Activated T-helper 1 cell treated with anti-CD3 and anti-CD28 coated beads, Interleukin-12 subunit alpha, Interleukin-12 subunit beta, Interleukin-2, Interleukin-4 antibody, amounts not matched to agents 30 ng/mL and 10 ng/mL and 1 ng/mL, durations not matched to agents 14 hours and 24 hours and 36 hours (primary cell): ENCODE data around the gene MARCHF11. TPM values are rescaled to one million over a fixed set of nuclear protein-coding genes. Genes with fewer than 3 reads are reported as not detected.

ENCODE experiments used
- DNase-seq: peaks from one replicate; pipeline ENCODE4 v3.0.0; 2021; ENCODE audit warnings: low spot score
- H3K27ac Mint-ChIP-seq: one replicate; pipeline ENCODE4 v1.8.0; 2021; ENCODE audit warnings: mild to moderate bottlenecking, mixed read lengths
- H3K27me3 Mint-ChIP-seq: one replicate; pipeline ENCODE4 v1.8.0; 2022; ENCODE audit warnings: mild to moderate bottlenecking, moderate library complexity, mixed read lengths; ENCODE audit not compliant: insufficient read depth
- H3K36me3 Mint-ChIP-seq: one replicate; pipeline ENCODE4 v1.8.0; 2021; ENCODE audit warnings: low read depth, mixed read lengths
- H3K4me1 Mint-ChIP-seq: one replicate; pipeline ENCODE4 v1.8.0; 2021; ENCODE audit warnings: low read depth, mixed read lengths
- H3K4me3 Mint-ChIP-seq: one replicate; pipeline ENCODE4 v1.8.0; 2021; ENCODE audit warnings: mild to moderate bottlenecking, moderate library complexity, mixed read lengths
- H3K9me3 Mint-ChIP-seq: one replicate; pipeline ENCODE4 v1.8.0; 2021; ENCODE audit warnings: mixed read lengths
- intact Hi-C: fragments of 100-400 bp; cut with micrococcal nuclease; formaldehyde crosslinking; loops from one replicate; pipeline ENCODE4 v1.15.1; 2024
- total RNA-seq: library from RNA; stranded (reverse); gene quantifications from 2 replicates; pipeline ENCODE4 v1.2.3, GENCODE V29; 2022

The MARCHF11 gene
- total RNA-seq, 1 donor from 2014 or later: not detected

- no peaks in the 10 kb centered on the region for H3K27me3 Mint-ChIP-seq
- DNase-seq: no peak
- no peaks in the 10 kb centered on the region for H3K9me3 Mint-ChIP-seq
- no peaks in the 10 kb centered on the region for H3K36me3 Mint-ChIP-seq
- H3K27ac Mint-ChIP-seq: no peak overlapping the region
- intact Hi-C loops: no loop called here
- H3K4me3 Mint-ChIP-seq: no peak overlapping the region
- no peaks in the 10 kb centered on the region for H3K4me1 Mint-ChIP-seq
Measured at GRCh38 chr5:16147179-16147900, 32.3 kb downstream of the MARCHF11 start.

- H3K27me3 Mint-ChIP-seq: no peaks in the 10 kb centered on the region
- H3K4me1 Mint-ChIP-seq: no peaks in the 10 kb centered on the region
- no peak overlapping the region for H3K27ac Mint-ChIP-seq
- no peak overlapping the region for H3K4me3 Mint-ChIP-seq
- H3K36me3 Mint-ChIP-seq: no peaks in the 10 kb centered on the region
- intact Hi-C loops: no loop called here
- DNase-seq: no peak
- H3K9me3 Mint-ChIP-seq: peaks cover 3% of the 10 kb centered on the region
Measured at GRCh38 chr5:16144416-16144815, 35.2 kb downstream of the MARCHF11 start.

- Mint-ChIP-seq H3K27me3 (no peaks in the 10 kb centered on the region), H3K4me1 (no peaks in the 10 kb centered on the region), H3K9me3 (peaks cover 3% of the 10 kb centered on the region), H3K36me3 (no peaks in the 10 kb centered on the region), H3K27ac (no peak overlapping the region), H3K4me3 (no peak overlapping the region)
- DNase-seq: no peak
- intact Hi-C loops: no loop called here
Measured at GRCh38 chr5:16143361-16144049, 36.1 kb downstream of the MARCHF11 start.

GRCh38 chr5:16140944-16141343 lies 38.6 kb downstream of the MARCHF11 start:
- no peak overlapping the region for H3K27ac Mint-ChIP-seq
- intact Hi-C loops: no loop called here
- no peaks in the 10 kb centered on the region for H3K36me3 Mint-ChIP-seq
- no peaks in the 10 kb centered on the region for H3K27me3 Mint-ChIP-seq
- no peak for DNase-seq
- no peak overlapping the region for H3K4me3 Mint-ChIP-seq
- no peaks in the 10 kb centered on the region for H3K4me1 Mint-ChIP-seq
- H3K9me3 Mint-ChIP-seq: peaks cover 3% of the 10 kb centered on the region

- Mint-ChIP-seq H3K27me3 (no peaks in the 10 kb centered on the region), H3K4me3 (no peak overlapping the region), H3K36me3 (no peaks in the 10 kb centered on the region), H3K9me3 (peaks cover 3% of the 10 kb centered on the region), H3K4me1 (no peaks in the 10 kb centered on the region), H3K27ac (no peak overlapping the region)
- intact Hi-C loops: no loop called here
- DNase-seq: no peak
Measured at GRCh38 chr5:16140417-16140816, 39.2 kb downstream of the MARCHF11 start.

GRCh38 chr5:16137177-16137576 lies 42.4 kb downstream of the MARCHF11 start:
- Mint-ChIP-seq H3K9me3 (peaks cover 3% of the 10 kb centered on the region), H3K4me3 (no peak overlapping the region), H3K4me1 (no peaks in the 10 kb centered on the region), H3K27ac (no peak overlapping the region), H3K36me3 (no peaks in the 10 kb centered on the region), H3K27me3 (peaks cover 1% of the 10 kb centered on the region)
- DNase-seq: no peak
- intact Hi-C loops: no loop called here

- Mint-ChIP-seq H3K4me1 (no peaks in the 10 kb centered on the region), H3K4me3 (no peak overlapping the region), H3K27me3 (peaks cover 1% of the 10 kb centered on the region), H3K9me3 (peaks cover 3% of the 10 kb centered on the region), H3K27ac (no peak overlapping the region), H3K36me3 (no peaks in the 10 kb centered on the region)
- DNase-seq: no peak
- intact Hi-C loops: no loop called here
Measured at GRCh38 chr5:16135506-16135905, 44.1 kb downstream of the MARCHF11 start.

- Mint-ChIP-seq H3K9me3 (no peaks in the 10 kb centered on the region), H3K27ac (no peak overlapping the region), H3K36me3 (no peaks in the 10 kb centered on the region), H3K4me3 (no peak overlapping the region), H3K4me1 (no peaks in the 10 kb centered on the region), H3K27me3 (peaks cover 1% of the 10 kb centered on the region)
- DNase-seq: no peak
- intact Hi-C loops: no loop called here
Measured at GRCh38 chr5:16135003-16135402, 44.6 kb downstream of the MARCHF11 start.

- no peaks in the 10 kb centered on the region for H3K4me1 Mint-ChIP-seq
- no peaks in the 10 kb centered on the region for H3K36me3 Mint-ChIP-seq
- H3K27me3 Mint-ChIP-seq: peaks cover 1% of the 10 kb centered on the region
- no peak overlapping the region for H3K27ac Mint-ChIP-seq
- no peak for DNase-seq
- no peak overlapping the region for H3K4me3 Mint-ChIP-seq
- intact Hi-C loops: no loop called here
- H3K9me3 Mint-ChIP-seq: no peaks in the 10 kb centered on the region
Measured at GRCh38 chr5:16134204-16134603, 45.4 kb downstream of the MARCHF11 start.

- Mint-ChIP-seq H3K27ac (no peak overlapping the region), H3K36me3 (no peaks in the 10 kb centered on the region), H3K27me3 (peaks cover 1% of the 10 kb centered on the region), H3K9me3 (no peaks in the 10 kb centered on the region), H3K4me3 (no peak overlapping the region), H3K4me1 (no peaks in the 10 kb centered on the region)
- intact Hi-C loops: no loop called here
- no peak for DNase-seq
Measured at GRCh38 chr5:16131878-16132277, 47.7 kb downstream of the MARCHF11 start.

- Mint-ChIP-seq H3K4me3 (no peak overlapping the region), H3K27ac (no peak overlapping the region), H3K4me1 (no peaks in the 10 kb centered on the region), H3K27me3 (peaks cover 1% of the 10 kb centered on the region), H3K36me3 (no peaks in the 10 kb centered on the region), H3K9me3 (no peaks in the 10 kb centered on the region)
- no peak for DNase-seq
- intact Hi-C loops: no loop called here
Measured at GRCh38 chr5:16128944-16129343, 50.6 kb downstream of the MARCHF11 start.

- Mint-ChIP-seq H3K27ac (no peak overlapping the region), H3K4me3 (no peak overlapping the region), H3K9me3 (no peaks in the 10 kb centered on the region), H3K36me3 (no peaks in the 10 kb centered on the region), H3K4me1 (no peaks in the 10 kb centered on the region), H3K27me3 (peaks cover under 1% of the 10 kb centered on the region)
- intact Hi-C loops: no loop called here
- no peak for DNase-seq
Measured at GRCh38 chr5:16127865-16128544, 51.6 kb downstream of the MARCHF11 start.

GRCh38 chr5:16120579-16120978 lies 59.0 kb downstream of the MARCHF11 start:
- DNase-seq: no peak
- H3K4me3 Mint-ChIP-seq: no peak overlapping the region
- no peak overlapping the region for H3K27ac Mint-ChIP-seq
- no peaks in the 10 kb centered on the region for H3K4me1 Mint-ChIP-seq
- H3K27me3 Mint-ChIP-seq: no peaks in the 10 kb centered on the region
- intact Hi-C loops: no loop called here
- no peaks in the 10 kb centered on the region for H3K36me3 Mint-ChIP-seq
- H3K9me3 Mint-ChIP-seq: peaks cover 7% of the 10 kb centered on the region
